Activated effector memory CD4-positive, alpha-beta T cell treated with Interleukin-2 at 50 U/mL for 16 hours (primary cell): ENCODE data around the gene GRIA4.

Source experiments
- DNase-seq: peaks from one replicate; pipeline ENCODE4 v3.0.0-alpha.2; 2020

The GRIA4 gene

GRCh38 chr11:105790840-105791239 lies 181.0 kb downstream of the GRIA4 start:
- no peak for DNase-seq

- DNase-seq = no peak
Measured at GRCh38 chr11:105793092-105793491, 183.2 kb downstream of the GRIA4 start.

- DNase-seq = no peak
Measured at GRCh38 chr11:105799263-105799662, 189.4 kb downstream of the GRIA4 start.

GRCh38 chr11:105799728-105800462 lies 190.0 kb downstream of the GRIA4 start:
- no peak for DNase-seq

GRCh38 chr11:105802390-105802789 lies 192.5 kb downstream of the GRIA4 start:
- DNase-seq = no peak

- DNase-seq = no peak
Measured at GRCh38 chr11:105811242-105811641, 201.4 kb downstream of the GRIA4 start.

GRCh38 chr11:105821372-105821771 lies 211.5 kb downstream of the GRIA4 start:
- DNase-seq = no peak

GRCh38 chr11:105821781-105822180 lies 211.9 kb downstream of the GRIA4 start:
- no peak for DNase-seq

- DNase-seq = no peak
Measured at GRCh38 chr11:105823495-105824033, 213.7 kb downstream of the GRIA4 start.

- DNase-seq = no peak
Measured at GRCh38 chr11:105824457-105825013, 214.7 kb downstream of the GRIA4 start.

GRCh38 chr11:105825141-105825540 lies 215.3 kb downstream of the GRIA4 start:
- no peak for DNase-seq

GRCh38 chr11:105827906-105828305 lies 218.0 kb downstream of the GRIA4 start:
- DNase-seq = no peak

GRCh38 chr11:105829084-105829483 lies 219.2 kb downstream of the GRIA4 start:
- no peak for DNase-seq

- no peak for DNase-seq
Measured at GRCh38 chr11:105834461-105834860, 224.6 kb downstream of the GRIA4 start.

GRCh38 chr11:105838668-105839384 lies 229.0 kb downstream of the GRIA4 start:
- no peak for DNase-seq

GRCh38 chr11:105840391-105840790 lies 230.5 kb downstream of the GRIA4 start:
- no peak for DNase-seq

- no peak for DNase-seq
Measured at GRCh38 chr11:105852403-105852802, 242.5 kb downstream of the GRIA4 start.

- no peak for DNase-seq
Measured at GRCh38 chr11:105854269-105854668, 244.4 kb downstream of the GRIA4 start.

- DNase-seq = no peak
Measured at GRCh38 chr11:105856954-105857353, 247.1 kb downstream of the GRIA4 start.

GRCh38 chr11:105857728-105858127 lies 247.9 kb downstream of the GRIA4 start:
- DNase-seq = no peak

- DNase-seq = no peak
Measured at GRCh38 chr11:105858841-105859240, 249.0 kb downstream of the GRIA4 start.

GRCh38 chr11:105860105-105860504 lies 250.2 kb downstream of the GRIA4 start:
- DNase-seq = no peak

- DNase-seq = no peak
Measured at GRCh38 chr11:105861225-105861624, 251.4 kb downstream of the GRIA4 start.
